Upper lobe of left lung (tissue), 6 donors: ENCODE measurements around the gene NRSN1. TPM values are rescaled to one million over a fixed set of nuclear protein-coding genes. Genes with fewer than 3 reads are reported as not detected.

Experiments
- ATAC-seq, 2 donors: fragments of 200-7000 bp; cut with Tn5 transposase; one replicate each; pipeline ENCODE4 v1.9.1; 2022; ENCODE audit warnings: mild to moderate bottlenecking in 2 of 2, moderate library complexity in 2 of 2; ENCODE audit not compliant: low FRiP score in 2 of 2
- DNase-seq, 2 donors: peaks; one replicate each; pipeline ENCODE4 v3.0.0-alpha.2; 2019 to 2020
- H3K27ac ChIP-seq, 4 donors: fragments of 200-600 bp; sonication (generic); one replicate each; pipeline ENCODE4 v1.5.1; 2016 to 2019
- H3K27me3 ChIP-seq, 4 donors: fragments of 200-600 bp; sonication (generic); one replicate each; pipeline ENCODE4 v1.5.1; 2017 to 2019
- H3K36me3 ChIP-seq, 4 donors: fragments of 200-600 bp; sonication (generic); one replicate each; pipeline ENCODE4 v1.5.1; 2016 to 2019
- H3K4me1 ChIP-seq, 4 donors: fragments of 200-600 bp; sonication (generic); one replicate each; pipeline ENCODE4 v1.5.1; 2018 to 2019
- H3K4me3 ChIP-seq, 4 donors: fragments of 200-600 bp; sonication (generic); one replicate each; pipeline ENCODE4 v1.5.1; 2017 to 2019; ENCODE audit warnings: mild to moderate bottlenecking in 2 of 4, moderate library complexity in 1 of 4
- H3K9me3 ChIP-seq, 4 donors: fragments of 200-600 bp; sonication (generic); one replicate each; pipeline ENCODE4 v1.5.1; 2018 to 2019
- CTCF ChIP-seq, 6 experiments: fragments of 450-650 bp in 4 of 6; fragments of 200-600 bp in 2 of 6; sonication (generic) in 2 of 6; IDR thresholded peaks; one replicate each; pipeline ENCODE4 v1.5.1; 2016 to 2019; ENCODE audit warnings: antibody characterized with exemption in 6 of 6
- EP300 ChIP-seq, 4 donors: sonication (generic); formaldehyde crosslinking; IDR thresholded peaks; one replicate each; pipeline ENCODE4 v1.5.1; 2017; ENCODE audit warnings: antibody characterized with exemption in 4 of 4, control low read depth in 2 of 4
- POLR2A ChIP-seq, 4 donors: fragments of 450-650 bp; IDR thresholded peaks; one replicate each; pipeline ENCODE4 v1.5.1; 2016 to 2017; ENCODE audit warnings: antibody characterized with exemption in 4 of 4, mild to moderate bottlenecking in 2 of 4
- POLR2AphosphoS5 ChIP-seq, 2 donors: sonication (generic); formaldehyde crosslinking; IDR thresholded peaks; one replicate each; pipeline ENCODE4 v1.5.1; 2017; ENCODE audit warnings: antibody characterized with exemption in 2 of 2
- WGBS, 2 donors: methylation state at CpG; one replicate each; pipeline ENCODE4 v1.1.5; 2017 to 2018; 5-methylcytosine and 5-hydroxymethylcytosine counted together
- total RNA-seq, 6 donors: library from RNA; depleted of rRNA in 4 of 6; stranded (reverse); fragments of >200 nt in 4 of 6; gene quantifications; one replicate each; pipeline versions ENCODE4 v1.1.0 to v1.2.1, GENCODE V29; 2016 to 2021
- donor health status: DM: no; HTN: no; CAD: no; lungs with moderate emphysema.
- donor health status: DM: no; HTN: yes; CAD: no; lungs with severe emphysema.

NRSN1 gene
- total RNA-seq, 6 donors from 2014 or later = not detected

DNA sequence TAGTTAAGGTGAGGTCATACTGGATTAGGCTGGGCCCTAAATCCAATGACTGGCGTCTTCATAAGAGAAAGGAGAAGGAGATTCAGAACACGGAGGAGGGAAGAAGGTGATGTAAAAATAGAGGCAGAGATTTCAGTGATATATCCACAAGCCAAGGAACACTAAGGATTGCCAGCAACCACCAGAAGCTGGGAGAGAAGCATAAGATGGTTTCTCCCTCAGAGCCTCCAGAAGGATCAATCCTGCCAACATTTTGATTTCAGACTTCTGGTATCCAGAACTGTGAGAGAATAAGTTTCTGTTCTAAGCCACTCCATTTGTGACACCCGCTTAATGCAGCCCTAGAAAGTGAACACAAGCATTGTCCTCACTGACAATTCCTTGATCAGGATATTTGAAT, 33.6 kb upstream of the NRSN1 start:
- no peaks in the 10 kb centered on the region for H3K9me3 ChIP-seq
- no peak overlapping the region for H3K27ac ChIP-seq
- no peaks in the 10 kb centered on the region for H3K27me3 ChIP-seq
- WGBS, 2 donors = 78 to 93% methylated on average over 3 of the region's 3 CpGs
- H3K36me3 ChIP-seq = no peaks in the 10 kb centered on the region
- no peaks in the 10 kb centered on the region for H3K4me1 ChIP-seq
- no peak overlapping the region for H3K4me3 ChIP-seq
- no peak for ATAC-seq
- TF ChIP-seq EP300 (IDR thresholded peaks at IDR 0.05) (no peak), POLR2AphosphoS5 (IDR thresholded peaks at IDR 0.05) (no peak), CTCF (IDR thresholded peaks at IDR 0.05) (no peak), POLR2A (IDR thresholded peaks at IDR 0.05) (no peak)
- no peak for DNase-seq

- WGBS, 2 donors = 78 to 85% methylated on average over 4 of the region's 4 CpGs
- DNase-seq (no peak), ATAC-seq (no peak)
- H3K36me3 ChIP-seq = no peaks in the 10 kb centered on the region
- H3K4me3 ChIP-seq = no peak overlapping the region
- no peaks in the 10 kb centered on the region for H3K27me3 ChIP-seq
- no peaks in the 10 kb centered on the region for H3K4me1 ChIP-seq
- no peak overlapping the region for H3K27ac ChIP-seq
- no peak for TF ChIP-seq POLR2A (IDR thresholded peaks at IDR 0.05)
- TF ChIP-seq CTCF (IDR thresholded peaks at IDR 0.05) = no peak
- TF ChIP-seq EP300 (IDR thresholded peaks at IDR 0.05) = no peak
- no peak for TF ChIP-seq POLR2AphosphoS5 (IDR thresholded peaks at IDR 0.05)
- no peaks in the 10 kb centered on the region for H3K9me3 ChIP-seq
Observed at GRCh38 chr6:24093381-24093780, 32.6 kb upstream of the NRSN1 start.

DNA sequence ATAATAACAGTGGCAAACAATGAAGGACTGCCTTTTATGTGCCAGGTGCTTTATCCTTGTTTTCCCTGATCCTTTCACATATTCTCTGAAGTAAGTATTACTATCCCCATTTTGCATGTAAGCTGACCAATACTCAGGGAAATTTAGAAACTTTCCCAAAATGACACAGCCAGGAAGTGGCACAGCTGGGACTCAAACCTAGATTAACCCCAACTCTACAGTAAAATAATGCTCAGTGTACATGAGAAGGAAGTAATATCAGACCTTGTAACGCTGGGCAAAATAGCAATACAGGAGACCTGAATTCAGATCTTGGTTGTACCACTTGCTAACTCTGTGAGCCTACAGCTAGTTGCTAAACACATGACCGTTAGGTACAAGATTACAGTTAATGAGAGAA, 26.8 kb upstream of the NRSN1 start:
- Histone ChIP-seq H3K4me1 (no peaks in the 10 kb centered on the region), H3K9me3 (no peaks in the 10 kb centered on the region), H3K27ac (no peak overlapping the region), H3K36me3 (no peaks in the 10 kb centered on the region), H3K4me3 (no peak overlapping the region), H3K27me3 (no peaks in the 10 kb centered on the region)
- ATAC-seq (no peak), DNase-seq (no peak)
- TF ChIP-seq POLR2AphosphoS5 (IDR thresholded peaks at IDR 0.05) = no peak
- no peak for TF ChIP-seq POLR2A (IDR thresholded peaks at IDR 0.05)
- TF ChIP-seq EP300 (IDR thresholded peaks at IDR 0.05) = no peak
- TF ChIP-seq CTCF (IDR thresholded peaks at IDR 0.05) = no peak
- WGBS, 2 donors = 68 to 83% methylated on average over 2 of the region's 2 CpGs

DNA sequence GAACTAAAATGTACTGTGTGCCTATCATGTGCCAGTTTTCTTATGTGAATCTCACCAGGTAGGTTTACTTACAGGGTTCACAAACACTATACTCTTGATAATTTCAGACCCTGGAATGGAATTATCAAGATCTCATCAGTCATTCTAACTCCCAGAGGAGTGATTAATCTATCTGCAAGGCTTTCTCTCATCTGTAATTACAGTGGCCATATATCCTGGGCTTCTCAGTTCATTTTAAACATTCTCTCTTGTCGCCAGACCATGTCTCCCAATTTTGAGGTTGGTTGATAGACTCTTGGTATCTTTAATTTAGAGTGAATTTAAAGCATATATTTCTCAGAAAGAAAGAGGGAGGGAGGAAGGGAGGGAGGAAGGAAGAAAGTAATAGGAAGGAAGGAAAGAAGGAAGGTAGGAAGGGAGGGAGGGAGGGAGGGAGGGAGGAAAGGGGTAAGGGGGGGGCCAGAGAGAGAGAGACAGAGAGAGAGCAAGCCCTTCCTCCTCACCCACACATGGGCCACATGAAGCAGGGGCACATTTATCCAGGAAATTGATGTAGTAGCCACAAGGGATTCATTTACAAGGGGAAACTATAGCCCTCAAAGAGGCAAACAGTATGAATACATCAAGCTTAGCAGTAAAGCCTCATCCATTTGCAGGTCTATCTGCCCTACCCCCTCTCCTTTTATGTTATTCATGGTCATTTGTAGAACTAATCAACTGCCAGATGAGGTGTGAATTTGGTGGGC, 25.8 kb upstream of the NRSN1 start:
- Histone ChIP-seq H3K9me3 (no peaks in the 10 kb centered on the region), H3K4me1 (no peaks in the 10 kb centered on the region), H3K27ac (no peak overlapping the region), H3K27me3 (no peaks in the 10 kb centered on the region), H3K4me3 (no peak overlapping the region), H3K36me3 (no peaks in the 10 kb centered on the region)
- no peak for ATAC-seq
- TF ChIP-seq EP300 (IDR thresholded peaks at IDR 0.05) = no peak
- TF ChIP-seq CTCF (IDR thresholded peaks at IDR 0.05) = no peak
- 56 to 72% methylated on average over 1 of the region's 1 CpG for WGBS, 2 donors
- no peak for DNase-seq

- 22 to 39% methylated on average over 2 of the region's 2 CpGs for WGBS, 2 donors
- Histone ChIP-seq H3K27me3 (no peaks in the 10 kb centered on the region), H3K4me1 (no peaks in the 10 kb centered on the region), H3K9me3 (no peaks in the 10 kb centered on the region), H3K4me3 (no peak overlapping the region), H3K36me3 (no peaks in the 10 kb centered on the region), H3K27ac (no peak overlapping the region)
- ATAC-seq (no peak), DNase-seq (no peak)
- no peak for TF ChIP-seq EP300 (IDR thresholded peaks at IDR 0.05)
- no peak for TF ChIP-seq CTCF (IDR thresholded peaks at IDR 0.05)
- TF ChIP-seq POLR2A (IDR thresholded peaks at IDR 0.05) = no peak
- no peak for TF ChIP-seq POLR2AphosphoS5 (IDR thresholded peaks at IDR 0.05)
Observed at GRCh38 chr6:24100770-24101155, 25.3 kb upstream of the NRSN1 start.
